Liver (tissue), 3 donors: ENCODE data around the gene SLAIN1.

Source experiments
- CTCF ChIP-seq: fragments of 150-350 bp; IDR thresholded peaks from 2 replicates; pipeline ENCODE4 v1.5.1; 2017; ENCODE audit warnings: improper control_type of control experiment, low read depth, low read length; ENCODE audit not compliant: missing input control
- EGR1 ChIP-seq, 2 donors: IDR thresholded peaks; 2 replicates each; pipeline ENCODE4 v1.6.1; 2016 to 2018; ENCODE audit warnings: antibody characterized with exemption in 2 of 2, low read depth in 2 of 2
- MAX ChIP-seq: IDR thresholded peaks from 2 replicates; pipeline ENCODE4 v1.6.1; 2016; ENCODE audit warnings: antibody characterized with exemption
- RAD21 ChIP-seq, 2 donors: IDR thresholded peaks; 2 replicates each; pipeline ENCODE4 v1.6.1; 2016; ENCODE audit warnings: antibody characterized with exemption in 2 of 2, mild to moderate bottlenecking in 2 of 2
- RXRA ChIP-seq, 2 donors: IDR thresholded peaks; 2 replicates each; pipeline ENCODE4 v1.6.1; 2017 to 2018; ENCODE audit warnings: antibody characterized with exemption in 2 of 2, mild to moderate bottlenecking in 1 of 2
- TAF1 ChIP-seq: conservative IDR thresholded peaks from 2 replicates; pipeline ENCODE4 v1.6.1; 2016; ENCODE audit warnings: antibody characterized with exemption, mild to moderate bottlenecking
- YY1 ChIP-seq: IDR thresholded peaks from 2 replicates; pipeline ENCODE4 v1.6.1; 2016; ENCODE audit warnings: antibody characterized with exemption, mild to moderate bottlenecking
- donor health status: healthy.
- donor health status: healthy.

- TF ChIP-seq YY1 (no peak), MAX (no peak), CTCF (no peak), EGR1 (IDR thresholded peaks at IDR 0.05; ENCODE audit: low read depth in 2 of 2) (no peak), RXRA (IDR thresholded peaks at IDR 0.05) (no peak), RAD21 (IDR thresholded peaks at IDR 0.05) (no peak), TAF1 (no peak)
Measured at GRCh38 chr13:77737583-77738200, 40.2 kb downstream of the SLAIN1 start.
